ENCODE results near the gene LSM4.
"Not testable (repeated sequence)": the region's sequence is repeated elsewhere in the genome, so short reads cannot be mapped to it uniquely, and the experiment has no call there.

Gene LSM4

DNA sequence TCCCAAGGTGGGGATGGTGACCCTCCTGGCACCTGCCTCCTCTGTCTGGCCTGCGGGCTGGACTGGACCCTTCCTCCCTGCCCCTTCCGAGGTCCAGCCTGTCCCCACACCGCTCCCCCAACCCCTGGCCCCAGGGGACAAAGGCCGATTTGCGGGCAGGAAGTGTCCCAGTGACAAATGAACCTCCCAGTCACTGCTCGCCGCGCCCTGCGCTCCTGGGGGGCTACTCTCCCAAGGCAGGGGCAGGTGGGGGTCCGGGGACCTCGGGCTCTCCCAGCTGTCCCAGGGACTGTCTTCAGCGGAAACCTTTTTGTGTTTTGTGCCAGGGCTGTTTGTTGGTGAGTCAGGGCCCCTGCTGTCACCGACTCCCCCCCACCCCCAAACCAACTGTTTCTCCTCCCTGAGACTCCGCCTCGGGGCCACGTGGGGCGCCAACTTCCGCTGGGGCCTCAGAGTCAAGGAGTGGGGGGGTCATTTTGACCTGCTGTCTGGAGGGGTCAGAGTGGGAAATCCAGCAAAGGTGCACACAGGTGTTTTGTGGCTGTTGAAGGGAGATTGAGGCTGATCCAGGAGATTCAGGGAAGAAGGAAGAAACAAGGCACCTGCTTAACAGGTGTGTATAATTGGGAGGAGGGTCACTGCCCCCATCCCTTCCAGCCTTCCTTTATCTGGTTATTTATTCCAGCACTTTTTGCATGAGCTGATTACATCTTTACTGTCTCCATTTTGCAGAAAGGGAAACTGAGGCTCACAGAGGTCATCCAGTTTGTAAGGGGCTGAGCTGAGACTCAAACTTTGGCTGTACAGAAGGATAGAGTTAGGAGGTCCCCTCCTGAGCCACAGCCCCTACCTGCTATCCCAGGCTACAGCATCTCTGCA lies 18.4 kb upstream of the LSM4 start:
- DNase-seq, result peak in 48 of 58 donors; percentile 3 to 69 (median 30)

GRCh38 chr19:18340190-18340989 lies 17.5 kb upstream of the LSM4 start, which contains the start of gene PGPEP1:
PGPEP1 (plus strand) TSS chr19:18340598; CDS start chr19:18340682, 84 bp downstream.
- peak in 54 of 58 donors; percentile 8 to 81 (median 50) for DNase-seq

DNA sequence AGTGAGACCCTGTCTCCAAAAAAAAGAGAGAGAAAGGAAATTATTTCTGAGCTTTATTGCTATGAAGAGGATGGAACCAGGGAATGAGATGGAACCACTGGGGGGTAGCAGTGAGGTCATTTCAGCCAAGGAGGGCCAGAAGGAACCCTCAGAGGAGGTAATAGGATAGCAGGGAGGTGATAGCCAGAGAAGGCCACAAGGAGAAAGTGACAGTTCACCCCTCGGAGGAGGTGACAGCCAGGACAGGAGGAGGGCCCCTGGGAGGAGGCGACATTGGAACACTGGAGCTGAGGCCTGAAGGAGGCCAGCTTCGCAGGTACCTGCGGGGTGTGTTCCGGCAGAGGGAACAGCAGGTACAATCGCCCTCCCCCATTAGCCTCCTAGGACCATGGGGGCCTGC lies 16.8 kb upstream of the LSM4 start:
- no peak for DNase-seq

- no peak for DNase-seq
Measured at GRCh38 chr19:18338541-18338940, 15.7 kb upstream of the LSM4 start.

- no peak for DNase-seq
Measured at GRCh38 chr19:18336121-18336520, 13.2 kb upstream of the LSM4 start.

GRCh38 chr19:18333680-18334079 lies 10.8 kb upstream of the LSM4 start:
- no peak for DNase-seq

DNA sequence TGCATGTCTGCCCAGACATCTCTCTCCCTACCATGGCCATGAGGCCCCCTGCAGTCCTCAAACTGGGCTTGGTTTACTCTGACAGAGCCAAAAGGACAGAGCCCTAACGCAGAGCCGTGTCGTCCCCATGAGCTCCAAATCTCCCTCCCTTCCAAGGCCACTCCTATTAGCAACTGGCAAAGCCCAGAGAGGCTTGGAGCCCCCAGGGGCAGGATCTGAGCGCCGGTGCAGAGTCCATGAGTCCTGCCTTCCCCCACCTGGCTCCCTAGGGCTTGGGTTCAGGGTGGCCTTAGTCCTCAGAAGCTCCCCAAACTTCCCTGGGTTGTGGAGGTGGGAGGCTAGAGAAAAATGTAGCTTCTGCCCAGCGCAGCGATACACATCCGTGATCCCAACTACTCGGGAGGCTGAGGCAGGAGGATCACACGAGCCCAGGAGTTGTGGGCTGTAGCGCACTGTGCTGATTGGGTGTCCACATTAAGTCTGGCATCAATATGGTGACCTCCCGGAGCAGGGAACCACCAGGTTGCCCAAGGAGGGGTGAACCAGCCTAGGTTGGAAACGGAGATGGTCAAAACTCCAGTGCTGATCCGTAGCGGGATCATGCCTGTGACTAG lies 10.1 kb upstream of the LSM4 start:
- no peak for DNase-seq

- no peak for DNase-seq
Measured at GRCh38 chr19:18330868-18331267, 8.0 kb upstream of the LSM4 start.

DNA sequence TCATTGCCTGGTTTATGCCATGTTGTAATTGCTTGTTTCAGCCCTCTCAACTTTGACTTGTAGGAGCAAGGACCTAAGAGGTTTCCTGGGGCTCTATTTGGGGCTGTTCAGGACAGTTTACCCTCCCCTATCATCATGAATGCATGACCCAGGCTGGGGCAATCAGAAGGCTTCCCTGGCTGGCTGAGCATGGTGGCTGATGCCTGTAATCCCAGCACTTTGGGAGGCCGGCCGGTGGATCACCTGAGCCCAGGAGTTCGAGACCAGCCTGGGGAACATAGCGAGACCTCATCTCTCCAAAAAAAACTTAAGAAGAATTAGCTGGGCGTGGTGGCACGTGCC lies 6.1 kb upstream of the LSM4 start:
- no peak for DNase-seq

GRCh38 chr19:18328340-18329034 lies 5.6 kb upstream of the LSM4 start:
- peak in 57 of 58 donors; percentile 47 to 97 (median 89) for DNase-seq

DNA sequence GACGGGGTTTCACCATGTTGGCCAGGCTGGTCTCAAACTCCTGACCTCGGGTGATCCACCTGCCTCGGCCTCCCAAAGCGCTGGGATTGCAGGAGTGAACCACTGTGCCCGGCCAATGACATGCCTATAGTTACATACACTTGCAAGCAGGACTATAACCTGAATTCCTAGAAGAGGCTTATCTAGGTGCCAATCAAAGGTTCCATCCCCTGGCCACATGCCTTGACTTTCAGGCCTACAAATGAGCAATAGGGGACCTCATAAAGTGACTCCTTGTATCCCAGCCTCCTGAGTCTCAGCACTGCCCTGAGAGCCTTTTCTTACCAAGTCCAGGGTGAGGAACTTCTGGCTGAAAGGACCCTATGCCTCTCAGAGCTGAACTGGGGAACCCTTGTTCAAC lies 3.9 kb upstream of the LSM4 start:
- no peak for DNase-seq

GRCh38 chr19:18324373-18324731 lies 1.5 kb upstream of the LSM4 start:
- not testable (repeated sequence) for DNase-seq

DNA sequence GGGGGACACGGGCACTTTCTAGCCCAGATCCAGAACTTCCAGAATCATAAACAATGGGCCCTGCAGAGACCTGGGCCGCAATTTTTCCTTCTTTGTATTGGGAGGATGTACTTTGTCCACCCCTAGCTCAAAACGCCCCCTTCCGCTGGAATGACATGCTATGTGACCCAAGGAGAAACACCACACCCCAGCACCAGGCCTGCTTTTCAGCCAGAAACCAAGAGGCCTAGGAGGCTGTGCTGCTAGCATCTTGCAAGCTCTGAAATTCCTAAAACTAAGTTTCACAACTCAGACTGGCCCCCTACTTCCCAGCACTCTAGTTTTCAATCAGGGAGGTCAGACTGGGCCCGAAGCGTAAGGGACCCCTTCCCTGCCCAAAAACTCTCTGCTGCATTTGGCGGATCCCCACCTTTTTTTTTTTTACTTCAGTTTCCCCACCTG lies 538 bp downstream of the LSM4 start:
- DNase-seq, result peak in 5 of 58 donors; percentile 4 to 21 (median 11)

DNA sequence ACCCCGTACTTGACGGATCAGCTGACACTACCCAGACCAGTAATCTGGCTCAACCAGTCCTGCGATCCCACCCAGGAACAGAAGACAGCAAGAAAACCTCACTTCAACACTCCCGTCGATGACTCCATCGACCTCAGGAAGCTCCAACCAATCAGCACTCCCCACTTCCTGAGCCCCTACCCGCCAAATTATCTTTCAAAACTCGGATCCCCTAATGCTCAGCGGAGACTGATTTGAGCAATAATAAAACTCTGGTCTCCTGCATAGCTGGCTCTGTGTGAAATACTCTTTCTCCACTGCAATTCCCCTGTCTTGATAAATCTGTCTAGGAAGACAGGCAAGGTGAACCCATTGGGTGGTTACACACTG lies 1.2 kb downstream of the LSM4 start:
- DNase-seq, result no peak

DNA sequence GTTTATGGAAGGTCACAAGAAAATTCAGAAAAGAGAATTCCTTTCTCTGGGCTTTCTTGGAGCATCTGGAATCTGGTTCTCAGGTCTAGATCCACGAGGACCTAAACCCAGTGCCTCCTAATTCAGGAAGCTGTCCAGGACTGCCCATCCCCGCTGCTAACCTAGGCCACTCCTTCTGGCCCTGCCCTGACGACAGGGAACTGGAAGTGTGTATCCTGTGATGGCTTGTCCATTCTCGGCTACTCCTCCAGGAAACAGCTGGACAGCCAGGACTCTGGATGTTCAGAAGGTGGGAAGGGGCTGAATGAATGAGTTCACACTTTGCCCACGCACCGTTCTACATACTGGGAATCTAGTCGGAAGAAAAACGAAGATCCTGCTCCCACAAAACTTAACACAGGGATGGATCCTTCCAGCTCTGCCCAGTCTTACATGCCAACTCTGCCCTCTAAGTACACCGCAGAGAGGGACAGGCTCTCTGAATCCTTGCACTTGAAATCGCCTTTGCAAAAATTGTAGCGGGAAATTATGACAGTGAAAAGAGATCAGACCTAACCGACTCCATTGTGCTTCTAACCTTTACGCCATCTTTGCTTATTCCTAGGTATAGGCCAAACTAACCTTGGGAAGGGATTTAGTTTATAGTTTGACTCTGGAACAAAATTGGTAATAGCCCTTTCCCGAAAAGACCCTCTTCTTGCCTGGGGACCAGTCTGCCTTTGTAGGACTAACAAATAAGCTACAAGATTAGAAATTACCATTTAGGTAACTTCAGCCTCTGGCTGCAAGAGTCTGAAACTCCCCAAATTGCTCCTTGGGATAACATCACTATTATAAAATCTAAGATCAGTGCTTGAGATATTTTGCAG lies 1.8 kb downstream of the LSM4 start:
- no peak for DNase-seq

DNA sequence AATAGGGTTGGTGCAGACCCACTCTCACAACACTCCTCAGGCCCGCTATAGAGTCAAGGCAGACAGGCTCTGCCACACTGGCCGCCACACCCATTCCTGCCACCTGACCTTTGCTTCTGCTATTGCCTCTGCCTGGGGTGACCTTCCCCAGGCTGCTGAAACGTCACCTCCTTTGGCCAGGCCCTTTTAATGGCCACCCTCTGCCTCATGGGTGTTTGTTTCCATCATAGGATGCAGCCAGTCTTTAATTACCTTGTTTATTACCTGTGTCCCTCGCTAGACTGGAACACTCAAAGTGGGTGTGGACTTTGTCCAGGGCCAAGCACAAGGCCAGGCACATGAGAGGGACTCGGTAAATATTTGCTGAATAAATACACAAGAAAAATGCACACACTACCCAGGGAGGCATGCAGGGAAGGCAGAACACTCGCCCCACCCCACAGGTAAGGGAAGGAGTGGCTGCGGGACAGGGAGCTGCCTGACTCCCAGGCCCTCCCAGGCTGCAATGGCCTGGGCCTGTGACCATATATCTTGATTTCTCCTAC lies 3.2 kb downstream of the LSM4 start:
- no peak for DNase-seq

DNA sequence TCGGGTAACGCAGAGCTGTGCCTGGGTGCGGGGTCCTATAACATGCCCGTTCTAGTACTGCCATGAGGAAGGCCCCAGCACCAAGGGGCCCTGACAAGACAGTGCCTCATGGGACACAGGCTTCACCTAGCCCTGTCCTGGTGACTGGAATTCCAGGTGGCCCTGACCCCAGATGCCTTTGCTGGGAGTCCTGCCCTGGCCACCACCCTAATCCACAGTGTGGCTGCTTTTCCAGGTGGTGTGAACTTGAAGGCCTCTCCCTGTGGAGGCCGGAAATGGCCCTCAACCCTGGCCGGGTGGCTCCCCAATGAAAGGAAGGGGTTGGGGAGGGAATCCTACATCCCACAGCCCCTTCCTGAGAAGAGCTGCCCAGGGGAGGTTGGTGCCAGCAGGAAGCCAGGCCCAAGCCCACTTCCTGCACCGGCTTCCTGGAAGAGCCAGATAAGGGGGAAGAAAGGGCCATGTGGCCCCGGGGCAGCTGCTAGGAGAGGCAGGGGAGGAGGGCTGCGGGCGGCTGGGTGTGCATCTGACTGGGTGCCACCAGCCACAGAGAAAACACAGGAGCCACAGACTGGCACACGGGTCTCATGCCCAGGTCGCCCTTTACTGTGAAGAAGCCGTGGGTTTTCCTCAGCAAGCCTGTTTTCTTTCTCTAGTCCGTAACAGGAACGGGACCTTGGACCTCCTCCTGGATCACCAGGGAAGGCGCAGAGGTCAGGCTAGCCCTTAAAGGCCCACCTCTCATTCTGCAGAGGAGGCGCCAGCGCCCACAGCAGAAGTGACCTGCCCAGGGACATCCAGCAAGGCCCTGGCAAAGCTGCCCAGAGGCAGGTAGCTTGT lies 4.7 kb downstream of the LSM4 start:
- DNase-seq, result peak in 6 of 58 donors; percentile 5 to 25 (median 9)

DNA sequence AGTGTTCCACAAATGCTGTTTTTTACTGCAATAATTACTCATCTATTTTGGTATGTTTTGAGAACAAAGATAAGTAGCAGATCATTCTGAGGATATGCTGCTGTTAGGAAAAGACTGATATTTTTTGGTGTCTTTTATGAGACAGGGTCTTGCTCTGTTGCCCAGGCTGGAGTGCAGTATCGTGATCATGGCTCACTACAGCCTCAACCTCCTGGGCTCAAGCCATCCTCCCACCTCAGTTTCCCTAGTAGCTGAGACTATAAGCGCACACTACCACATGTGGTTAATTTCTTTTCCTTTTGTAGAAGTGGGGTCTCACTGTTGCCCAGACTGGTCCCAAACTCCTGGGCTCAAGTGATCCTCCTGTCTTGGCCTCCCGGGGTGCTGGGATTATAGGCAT lies 9.5 kb downstream of the LSM4 start:
- DNase-seq, result no peak

- no peak for DNase-seq
Measured at GRCh38 chr19:18312092-18312534, 10.8 kb downstream of the LSM4 start.

All from anterior cingulate cortex (tissue), 58 donors.